ENCODE results near the gene SPECC1L. TPM values are rescaled to one million over a fixed set of nuclear protein-coding genes. Genes with fewer than 3 reads are reported as not detected.

The SPECC1L gene
- total and polyA plus RNA-seq, 10 of the 15 experiments (the other 5 are each of a cell fraction or from before 2014, with no cell fraction given), result 1.9 to 40.6 (median 19.1) TPM

DNA sequence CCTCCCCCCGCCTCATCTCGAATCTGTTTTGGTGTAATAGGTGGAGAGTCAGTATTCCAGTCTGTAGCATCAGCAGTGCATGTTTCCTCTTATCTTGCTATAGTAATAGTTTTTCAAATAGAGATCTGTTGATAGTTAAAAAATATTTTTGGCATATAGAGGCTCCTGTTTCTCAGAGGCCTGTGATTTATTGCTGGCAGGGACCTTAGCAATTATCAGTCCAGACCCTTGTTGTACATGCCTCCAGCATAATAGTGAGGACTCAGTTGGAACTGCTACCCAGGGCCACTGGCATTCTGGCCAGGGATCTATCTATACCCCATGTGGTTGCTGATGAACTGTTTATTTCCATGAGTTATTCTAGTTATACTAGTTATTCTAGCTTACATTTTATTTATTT, 52.6 kb downstream of the SPECC1L start (continued):
- no peak for TF ChIP-seq POU2F2 (IDR thresholded peaks at IDR 0.05; ENCODE audit: borderline replicate concordance, low read depth, low read length)
- TF ChIP-seq, protein P1, sequence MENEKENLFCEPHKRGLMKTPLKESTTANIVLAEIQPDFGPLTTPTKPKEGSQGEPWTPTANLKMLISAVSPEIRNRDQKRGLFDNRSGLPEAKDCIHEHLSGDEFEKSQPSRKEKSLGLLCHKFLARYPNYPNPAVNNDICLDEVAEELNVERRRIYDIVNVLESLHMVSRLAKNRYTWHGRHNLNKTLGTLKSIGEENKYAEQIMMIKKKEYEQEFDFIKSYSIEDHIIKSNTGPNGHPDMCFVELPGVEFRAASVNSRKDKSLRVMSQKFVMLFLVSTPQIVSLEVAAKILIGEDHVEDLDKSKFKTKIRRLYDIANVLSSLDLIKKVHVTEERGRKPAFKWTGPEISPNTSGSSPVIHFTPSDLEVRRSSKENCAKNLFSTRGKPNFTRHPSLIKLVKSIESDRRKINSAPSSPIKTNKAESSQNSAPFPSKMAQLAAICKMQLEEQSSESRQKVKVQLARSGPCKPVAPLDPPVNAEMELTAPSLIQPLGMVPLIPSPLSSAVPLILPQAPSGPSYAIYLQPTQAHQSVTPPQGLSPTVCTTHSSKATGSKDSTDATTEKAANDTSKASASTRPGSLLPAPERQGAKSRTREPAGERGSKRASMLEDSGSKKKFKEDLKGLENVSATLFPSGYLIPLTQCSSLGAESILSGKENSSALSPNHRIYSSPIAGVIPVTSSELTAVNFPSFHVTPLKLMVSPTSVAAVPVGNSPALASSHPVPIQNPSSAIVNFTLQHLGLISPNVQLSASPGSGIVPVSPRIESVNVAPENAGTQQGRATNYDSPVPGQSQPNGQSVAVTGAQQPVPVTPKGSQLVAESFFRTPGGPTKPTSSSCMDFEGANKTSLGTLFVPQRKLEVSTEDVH (IDR thresholded peaks at IDR 0.05; ENCODE audit: low read depth, partially characterized antibody), result no peak

DNA sequence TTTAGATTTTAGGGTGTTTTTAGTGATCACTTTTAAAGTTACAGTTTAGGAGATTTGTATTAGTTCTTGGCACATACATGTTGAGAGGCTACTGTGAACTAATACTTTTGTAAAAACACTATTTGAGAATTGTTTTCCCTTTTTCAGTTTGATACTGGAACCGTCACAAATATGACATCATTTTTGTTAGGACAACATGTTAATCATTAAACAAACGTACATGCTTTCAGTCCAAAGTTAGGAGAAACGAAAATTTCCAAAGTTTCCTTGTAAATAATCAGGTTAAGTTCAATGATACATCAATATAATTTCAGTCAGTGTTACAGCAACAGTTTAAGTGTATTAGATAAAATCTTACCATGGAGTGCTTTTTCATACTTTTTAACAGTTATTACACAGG, 53.1 kb downstream of the SPECC1L start:
- SMC1A ChIA-PET (ENCODE audit: uncharacterized antibody, unreplicated experiment), result interaction anchor here (0.8 to 2.3 kb wide), 11 partner anchors 8 to 204 kb away, joined by 3 to 13 read pairs (median 3); no protein-coding TSS in a partner anchor
- H2AFZ ChIP-seq (ENCODE audit: control insufficient read depth, low read depth, low read length), result no peak overlapping the region
- H3K4me3 ChIP-seq, result no peak overlapping the region
- H3K9me3 ChIP-seq (replicated peaks; ENCODE audit: control insufficient read depth, insufficient read depth, low read length), result no peaks in the 10 kb centered on the region
- no peaks in the 10 kb centered on the region for H3K27me3 ChIP-seq (replicated peaks in 1 of 2; ENCODE audit: control insufficient read depth in 2 of 2, insufficient read depth in 2 of 2, low read length in 1 of 2)
- DNase-seq (ENCODE audit: low read depth, low spot score) (no peak), ATAC-seq (no peak), FAIRE-seq (no peak)
- H3K27ac ChIP-seq (ENCODE audit: control insufficient read depth, insufficient read depth), result no peak overlapping the region
- POLR2A ChIA-PET, result interaction anchor here (0.6 kb wide), 1 partner anchor 98 kb away, joined by 8 read pairs; no protein-coding TSS in a partner anchor
- RAD21 ChIA-PET (ENCODE audit: unreplicated experiment), result interaction anchor here (0.5 to 1.5 kb wide), 2 partner anchors 154 to 179 kb away, joined by 3 to 4 read pairs; no protein-coding TSS in a partner anchor
- H4K20me1 ChIP-seq (ENCODE audit: control insufficient read depth, insufficient read depth), result no peaks in the 10 kb centered on the region
- H3K4me2 ChIP-seq (ENCODE audit: control insufficient read depth, insufficient read depth), result no peak overlapping the region
- peaks cover 6 to 15% of the 10 kb centered on the region in 2 experiments; a peak in 3 of 4 replicates for H3K36me3 ChIP-seq (ENCODE audit: control insufficient read depth in 2 of 2, insufficient read depth in 2 of 2, low read length in 1 of 2)
- CTCF ChIA-PET, result interaction anchor here (0.9 to 4.2 kb wide), 15 partner anchors 11 to 206 kb away, joined by 3 to 25 read pairs (median 4); partner anchors contain the start of gene ADORA2A
- in situ Hi-C loops (cut with MboI), result loop anchor here (5.0 kb wide), 1 partner anchor 199 kb away; no protein-coding TSS in a partner anchor
- BruUV-seq (replicated peaks), result no TSS peak
- 83% methylated on average over 3 of the region's 3 CpGs for WGBS (ENCODE audit: insufficient coverage, insufficient replicate concordance, low lambda C conversion rate, missing lambda C conversion rate)
- H3K4me1 ChIP-seq (ENCODE audit: control insufficient read depth, insufficient read depth, low read length), result no peaks in the 10 kb centered on the region
- no peak overlapping the region for H3K9ac ChIP-seq (ENCODE audit: control insufficient read depth, insufficient read depth, low read length)
- no peaks in the 10 kb centered on the region; the same call in 1 of the 2 replicates for H3K79me2 ChIP-seq (ENCODE audit: control insufficient read depth, insufficient read depth, low read length)
- intact Hi-C loops (cut with micrococcal nuclease; ENCODE audit: unreplicated experiment), result loop anchor here (10.0 kb wide), 1 partner anchor 111 kb away; no protein-coding TSS in a partner anchor
- TF ChIP-seq ZNF274 (IDR thresholded peaks at IDR 0.05; ENCODE audit: insufficient read depth, insufficient read length), result no peak
- TF ChIP-seq ZZZ3 (IDR thresholded peaks at IDR 0.05; ENCODE audit: control insufficient read depth, insufficient read length, low read depth), result no peak
- TF ChIP-seq MYB (IDR thresholded peaks at IDR 0.05; ENCODE audit: borderline replicate concordance, low read depth, low read length), result no peak
- TF ChIP-seq POLR2AphosphoS5 (IDR thresholded peaks at IDR 0.05; ENCODE audit: low read length), result no peak
- TF ChIP-seq, protein P1 (IDR thresholded peaks at IDR 0.05; ENCODE audit: low read depth, partially characterized antibody), result no peak
- no peak for TF ChIP-seq TCF12 (IDR thresholded peaks at IDR 0.05; ENCODE audit: low read depth, low read length)
- TF ChIP-seq, protein P2, sequence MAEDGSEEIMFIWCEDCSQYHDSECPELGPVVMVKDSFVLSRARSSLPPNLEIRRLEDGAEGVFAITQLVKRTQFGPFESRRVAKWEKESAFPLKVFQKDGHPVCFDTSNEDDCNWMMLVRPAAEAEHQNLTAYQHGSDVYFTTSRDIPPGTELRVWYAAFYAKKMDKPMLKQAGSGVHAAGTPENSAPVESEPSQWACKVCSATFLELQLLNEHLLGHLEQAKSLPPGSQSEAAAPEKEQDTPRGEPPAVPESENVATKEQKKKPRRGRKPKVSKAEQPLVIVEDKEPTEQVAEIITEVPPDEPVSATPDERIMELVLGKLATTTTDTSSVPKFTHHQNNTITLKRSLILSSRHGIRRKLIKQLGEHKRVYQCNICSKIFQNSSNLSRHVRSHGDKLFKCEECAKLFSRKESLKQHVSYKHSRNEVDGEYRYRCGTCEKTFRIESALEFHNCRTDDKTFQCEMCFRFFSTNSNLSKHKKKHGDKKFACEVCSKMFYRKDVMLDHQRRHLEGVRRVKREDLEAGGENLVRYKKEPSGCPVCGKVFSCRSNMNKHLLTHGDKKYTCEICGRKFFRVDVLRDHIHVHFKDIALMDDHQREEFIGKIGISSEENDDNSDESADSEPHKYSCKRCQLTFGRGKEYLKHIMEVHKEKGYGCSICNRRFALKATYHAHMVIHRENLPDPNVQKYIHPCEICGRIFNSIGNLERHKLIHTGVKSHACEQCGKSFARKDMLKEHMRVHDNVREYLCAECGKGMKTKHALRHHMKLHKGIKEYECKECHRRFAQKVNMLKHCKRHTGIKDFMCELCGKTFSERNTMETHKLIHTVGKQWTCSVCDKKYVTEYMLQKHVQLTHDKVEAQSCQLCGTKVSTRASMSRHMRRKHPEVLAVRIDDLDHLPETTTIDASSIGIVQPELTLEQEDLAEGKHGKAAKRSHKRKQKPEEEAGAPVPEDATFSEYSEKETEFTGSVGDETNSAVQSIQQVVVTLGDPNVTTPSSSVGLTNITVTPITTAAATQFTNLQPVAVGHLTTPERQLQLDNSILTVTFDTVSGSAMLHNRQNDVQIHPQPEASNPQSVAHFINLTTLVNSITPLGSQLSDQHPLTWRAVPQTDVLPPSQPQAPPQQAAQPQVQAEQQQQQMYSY (CRISPR knock-in tag; IDR thresholded peaks at IDR 0.05), result no peak
- no peak for TF ChIP-seq SUZ12 (IDR thresholded peaks at IDR 0.05; ENCODE audit: unreplicated experiment)
- no peak for TF ChIP-seq FOXK2 (IDR thresholded peaks at IDR 0.05)
- TF ChIP-seq, protein P3, sequence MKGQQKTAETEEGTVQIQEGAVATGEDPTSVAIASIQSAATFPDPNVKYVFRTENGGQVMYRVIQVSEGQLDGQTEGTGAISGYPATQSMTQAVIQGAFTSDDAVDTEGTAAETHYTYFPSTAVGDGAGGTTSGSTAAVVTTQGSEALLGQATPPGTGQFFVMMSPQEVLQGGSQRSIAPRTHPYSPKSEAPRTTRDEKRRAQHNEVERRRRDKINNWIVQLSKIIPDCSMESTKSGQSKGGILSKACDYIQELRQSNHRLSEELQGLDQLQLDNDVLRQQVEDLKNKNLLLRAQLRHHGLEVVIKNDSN (IDR thresholded peaks at IDR 0.05; ENCODE audit: borderline replicate concordance, extremely low read length, insufficient read depth, low read depth, low read length), result no peak
